Measurements from ENCODE around the gene ZBTB45. TPM values are rescaled to one million over a fixed set of nuclear protein-coding genes. Genes with fewer than 3 reads are reported as not detected.
A peak's percentile ranks its signal among the peaks of the same experiment; 100 is the strongest.

Gene ZBTB45
- total RNA-seq, 1 donor from 2014 or later: 16.6 TPM

- peak; percentile 100 for DNase-seq (ENCODE audit: low spot score)
- intact Hi-C loops (cut with micrococcal nuclease): loop anchor here (1.0 kb wide), 3 partner anchors 15 to 44 kb away; partner anchors contain the start of genes MZF1 and ZBTB45
- Mint-ChIP-seq H3K4me1 (ENCODE audit: low read depth) (peaks cover 48% of the 10 kb centered on the region), H3K9me3 (no peaks in the 10 kb centered on the region), H3K4me3 (ENCODE audit: low read depth) (peak overlapping the region; percentile 94), H3K27me3 (ENCODE audit: low read depth) (no peaks in the 10 kb centered on the region), H3K36me3 (ENCODE audit: low read depth) (peaks cover 54% of the 10 kb centered on the region), H3K27ac (peak overlapping the region; percentile 99)
Measured at GRCh38 chr19:58558623-58559274, 39.1 kb upstream of the ZBTB45 start.

- Mint-ChIP-seq H3K27ac (peak within 1 kb of the TSS; percentile 99), H3K4me3 (ENCODE audit: low read depth) (peak within 1 kb of the TSS; percentile 94), H3K36me3 (ENCODE audit: low read depth) (peaks cover 53% of the 10 kb centered on the region), H3K9me3 (no peaks in the 10 kb centered on the region), H3K4me1 (ENCODE audit: low read depth) (peaks cover 44% of the 10 kb centered on the region), H3K27me3 (ENCODE audit: low read depth) (no peaks in the 10 kb centered on the region)
- DNase-seq (ENCODE audit: low spot score): no peak
- intact Hi-C loops (cut with micrococcal nuclease): loop anchor here (1.0 kb wide), 1 partner anchor 44 kb away; no protein-coding TSS in a partner anchor
Measured at GRCh38 chr19:58558066-58558622, 38.5 kb upstream of the ZBTB45 start, which contains the start of gene UBE2M. UBE2M (minus strand) TSS chr19:58558611; CDS start chr19:58558381, 230 bp downstream.

- H3K4me3 Mint-ChIP-seq (ENCODE audit: low read depth): peak overlapping the region; percentile 94
- no peaks in the 10 kb centered on the region for H3K27me3 Mint-ChIP-seq (ENCODE audit: low read depth)
- no peak for DNase-seq (ENCODE audit: low spot score)
- peaks cover 46% of the 10 kb centered on the region for H3K4me1 Mint-ChIP-seq (ENCODE audit: low read depth)
- peak overlapping the region; percentile 96 for H3K27ac Mint-ChIP-seq
- H3K36me3 Mint-ChIP-seq (ENCODE audit: low read depth): peaks cover 58% of the 10 kb centered on the region
- H3K9me3 Mint-ChIP-seq: no peaks in the 10 kb centered on the region
- intact Hi-C loops (cut with micrococcal nuclease): loop anchor here (1.0 kb wide), 1 partner anchor 43 kb away; no protein-coding TSS in a partner anchor
Measured at GRCh38 chr19:58557221-58558065, 37.8 kb upstream of the ZBTB45 start.

- Mint-ChIP-seq H3K9me3 (no peaks in the 10 kb centered on the region), H3K4me3 (ENCODE audit: low read depth) (peak overlapping the region; percentile 94), H3K4me1 (ENCODE audit: low read depth) (peaks cover 44% of the 10 kb centered on the region), H3K27me3 (ENCODE audit: low read depth) (no peaks in the 10 kb centered on the region), H3K36me3 (ENCODE audit: low read depth) (peaks cover 65% of the 10 kb centered on the region), H3K27ac (peak overlapping the region; percentile 96)
- intact Hi-C loops (cut with micrococcal nuclease): no loop called here
- no peak for DNase-seq (ENCODE audit: low spot score)
Measured at GRCh38 chr19:58556622-58557220, 37.1 kb upstream of the ZBTB45 start.

GRCh38 chr19:58555920-58556621, 36.5 kb upstream of the ZBTB45 start:
- H3K4me1 Mint-ChIP-seq (ENCODE audit: low read depth): peaks cover 37% of the 10 kb centered on the region
- intact Hi-C loops (cut with micrococcal nuclease): loop anchor here (1.0 to 2.0 kb wide), 2 partner anchors 12 to 37 kb away; partner anchors contain the start of genes TRIM28 and ZBTB45
- H3K27me3 Mint-ChIP-seq (ENCODE audit: low read depth): no peaks in the 10 kb centered on the region
- H3K4me3 Mint-ChIP-seq (ENCODE audit: low read depth): peak overlapping the region; percentile 94
- DNase-seq (ENCODE audit: low spot score): no peak
- H3K36me3 Mint-ChIP-seq (ENCODE audit: low read depth): peaks cover 71% of the 10 kb centered on the region
- H3K9me3 Mint-ChIP-seq: no peaks in the 10 kb centered on the region
- peak overlapping the region; percentile 72 for H3K27ac Mint-ChIP-seq

- no peak for DNase-seq (ENCODE audit: low spot score)
- Mint-ChIP-seq H3K27ac (peak overlapping the region; percentile 91), H3K9me3 (no peaks in the 10 kb centered on the region), H3K4me3 (ENCODE audit: low read depth) (peak overlapping the region; percentile 92), H3K36me3 (ENCODE audit: low read depth) (peaks cover 77% of the 10 kb centered on the region), H3K27me3 (ENCODE audit: low read depth) (no peaks in the 10 kb centered on the region), H3K4me1 (ENCODE audit: low read depth) (peaks cover 36% of the 10 kb centered on the region)
- intact Hi-C loops (cut with micrococcal nuclease): loop anchor here (1.0 to 2.0 kb wide), 2 partner anchors 11 to 37 kb away; partner anchors contain the start of genes TRIM28 and ZBTB45
Measured at GRCh38 chr19:58555369-58555885, 35.8 kb upstream of the ZBTB45 start.

GRCh38 chr19:58554494-58555368, 35.1 kb upstream of the ZBTB45 start, which contains the start of gene CHMP2A:
CHMP2A (minus strand) TSS chr19:58555105; CDS start chr19:58554212, 893 bp downstream.
- peak within 1 kb of the TSS; percentile 91 for H3K27ac Mint-ChIP-seq
- intact Hi-C loops (cut with micrococcal nuclease): loop anchor here (1.0 to 2.0 kb wide), 2 partner anchors 10 to 36 kb away; partner anchors contain the start of genes TRIM28 and ZBTB45
- peak; percentile 96 for DNase-seq (ENCODE audit: low spot score)
- peaks cover 31% of the 10 kb centered on the region for H3K4me1 Mint-ChIP-seq (ENCODE audit: low read depth)
- peaks cover 82% of the 10 kb centered on the region for H3K36me3 Mint-ChIP-seq (ENCODE audit: low read depth)
- H3K4me3 Mint-ChIP-seq (ENCODE audit: low read depth): peak within 1 kb of the TSS; percentile 94
- H3K27me3 Mint-ChIP-seq (ENCODE audit: low read depth): no peaks in the 10 kb centered on the region
- no peaks in the 10 kb centered on the region for H3K9me3 Mint-ChIP-seq

GRCh38 chr19:58553799-58554493, 34.3 kb upstream of the ZBTB45 start:
- H3K27ac Mint-ChIP-seq: peak overlapping the region; percentile 91
- H3K36me3 Mint-ChIP-seq (ENCODE audit: low read depth): peaks cover 88% of the 10 kb centered on the region
- H3K4me1 Mint-ChIP-seq (ENCODE audit: low read depth): peaks cover 28% of the 10 kb centered on the region
- peak overlapping the region; percentile 92 for H3K4me3 Mint-ChIP-seq (ENCODE audit: low read depth)
- H3K9me3 Mint-ChIP-seq: no peaks in the 10 kb centered on the region
- intact Hi-C loops (cut with micrococcal nuclease): loop anchor here (2.0 kb wide), 1 partner anchor 35 kb away; the partner anchor contains the start of gene ZBTB45
- DNase-seq (ENCODE audit: low spot score): no peak
- H3K27me3 Mint-ChIP-seq (ENCODE audit: low read depth): no peaks in the 10 kb centered on the region

GRCh38 chr19:58552655-58553054, 33.0 kb upstream of the ZBTB45 start:
- Mint-ChIP-seq H3K4me3 (ENCODE audit: low read depth) (no peak overlapping the region), H3K9me3 (no peaks in the 10 kb centered on the region), H3K4me1 (ENCODE audit: low read depth) (peaks cover 32% of the 10 kb centered on the region), H3K27ac (peak overlapping the region; percentile 54), H3K27me3 (ENCODE audit: low read depth) (no peaks in the 10 kb centered on the region), H3K36me3 (ENCODE audit: low read depth) (peaks cover 92% of the 10 kb centered on the region)
- no peak for DNase-seq (ENCODE audit: low spot score)
- intact Hi-C loops (cut with micrococcal nuclease): no loop called here

GRCh38 chr19:58551577-58552471, 32.2 kb upstream of the ZBTB45 start:
- intact Hi-C loops (cut with micrococcal nuclease): no loop called here
- H3K27ac Mint-ChIP-seq: no peak overlapping the region
- no peaks in the 10 kb centered on the region for H3K9me3 Mint-ChIP-seq
- no peaks in the 10 kb centered on the region for H3K27me3 Mint-ChIP-seq (ENCODE audit: low read depth)
- H3K36me3 Mint-ChIP-seq (ENCODE audit: low read depth): peaks cover 90% of the 10 kb centered on the region
- H3K4me3 Mint-ChIP-seq (ENCODE audit: low read depth): no peak overlapping the region
- H3K4me1 Mint-ChIP-seq (ENCODE audit: low read depth): peaks cover 28% of the 10 kb centered on the region
- DNase-seq (ENCODE audit: low spot score): no peak

All from activated T-helper 2 cell treated with anti-CD3 and anti-CD28 coated beads, Interferon-gamma antibody, Interleukin-2, Interleukin-4, amounts not matched to agents 10 μg/mL and 5 μg/mL and 100 μg/mL, durations not matched to agents 14 hours and 24 hours and 36 hours (primary cell).